ENCODE results near the gene PHACTR1.

Gene PHACTR1

GRCh38 chr6:13201336-13201735 is 484.8 kb downstream of the PHACTR1 start:
- no peak for DNase-seq (ENCODE audit: low read depth)

- DNase-seq (ENCODE audit: low read depth) = no peak
Measured at GRCh38 chr6:13203145-13203544, 486.6 kb downstream of the PHACTR1 start.

- DNase-seq (ENCODE audit: low read depth) = no peak
Measured at GRCh38 chr6:13205106-13205505, 488.5 kb downstream of the PHACTR1 start.

GRCh38 chr6:13212096-13212495 is 495.5 kb downstream of the PHACTR1 start:
- DNase-seq (ENCODE audit: low read depth) = no peak

- no peak for DNase-seq (ENCODE audit: low read depth)
Measured at GRCh38 chr6:13212538-13212937, 496.0 kb downstream of the PHACTR1 start.

GRCh38 chr6:13215390-13215789 is 498.8 kb downstream of the PHACTR1 start:
- DNase-seq (ENCODE audit: low read depth) = no peak

GRCh38 chr6:13216236-13217014 is 499.9 kb downstream of the PHACTR1 start:
- DNase-seq (ENCODE audit: low read depth) = no peak

- no peak for DNase-seq (ENCODE audit: low read depth)
Measured at GRCh38 chr6:13217206-13217905, 500.8 kb downstream of the PHACTR1 start.

- no peak for DNase-seq (ENCODE audit: low read depth)
Measured at GRCh38 chr6:13220266-13220665, 503.7 kb downstream of the PHACTR1 start.

- DNase-seq (ENCODE audit: low read depth) = no peak
Measured at GRCh38 chr6:13222048-13222447, 505.5 kb downstream of the PHACTR1 start.

GRCh38 chr6:13226071-13226470 is 509.5 kb downstream of the PHACTR1 start:
- DNase-seq (ENCODE audit: low read depth) = no peak

GRCh38 chr6:13228264-13229204 is 512.0 kb downstream of the PHACTR1 start:
- DNase-seq (ENCODE audit: low read depth) = no peak

GRCh38 chr6:13229205-13230085 is 512.9 kb downstream of the PHACTR1 start:
- DNase-seq (ENCODE audit: low read depth) = no peak

GRCh38 chr6:13233106-13233505 is 516.5 kb downstream of the PHACTR1 start:
- no peak for DNase-seq (ENCODE audit: low read depth)

GRCh38 chr6:13234130-13234529 is 517.6 kb downstream of the PHACTR1 start:
- no peak for DNase-seq (ENCODE audit: low read depth)

GRCh38 chr6:13235339-13235738 is 518.8 kb downstream of the PHACTR1 start:
- no peak for DNase-seq (ENCODE audit: low read depth)

GRCh38 chr6:13237318-13237717 is 520.8 kb downstream of the PHACTR1 start:
- no peak for DNase-seq (ENCODE audit: low read depth)

GRCh38 chr6:13238017-13238416 is 521.5 kb downstream of the PHACTR1 start:
- no peak for DNase-seq (ENCODE audit: low read depth)

GRCh38 chr6:13238640-13239216 is 522.2 kb downstream of the PHACTR1 start:
- no peak for DNase-seq (ENCODE audit: low read depth)

- no peak for DNase-seq (ENCODE audit: low read depth)
Measured at GRCh38 chr6:13239530-13240455, 523.2 kb downstream of the PHACTR1 start.

Measured in stimulated activated CD8-positive, alpha-beta memory T cell treated with anti-CD3 and anti-CD28 coated beads, Interleukin-15, amount 100 ng/mL, for 24 hours (primary cell).